ENCODE data around the gene CD1E. TPM values are rescaled to one million over a fixed set of nuclear protein-coding genes. Genes with fewer than 3 reads are reported as not detected.

CD1E gene
- total RNA-seq, 1 donor from 2014 or later, result 2.6 TPM

DNA sequence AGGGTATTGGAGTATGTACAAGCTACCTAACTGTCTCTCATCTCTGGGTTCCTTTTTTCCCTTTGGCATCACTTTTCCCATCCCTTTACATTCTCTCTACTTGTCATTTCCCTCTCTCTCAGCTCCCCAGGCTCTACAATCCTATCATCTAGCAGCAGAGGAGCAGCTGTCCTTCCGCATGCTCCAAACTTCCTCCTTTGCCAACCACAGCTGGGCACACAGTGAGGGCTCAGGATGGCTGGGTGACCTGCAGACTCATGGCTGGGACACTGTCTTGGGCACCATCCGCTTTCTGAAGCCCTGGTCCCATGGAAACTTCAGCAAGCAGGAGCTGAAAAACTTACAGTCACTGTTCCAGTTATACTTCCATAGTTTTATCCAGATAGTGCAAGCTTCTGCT is 561 bp downstream of the CD1E start:
- no peak overlapping the region for H3K4me3 ChIP-seq
- intact Hi-C loops (cut with DNase I), result no loop called here
- H3K27ac ChIP-seq, result no peak overlapping the region
- TF ChIP-seq, protein P1, sequence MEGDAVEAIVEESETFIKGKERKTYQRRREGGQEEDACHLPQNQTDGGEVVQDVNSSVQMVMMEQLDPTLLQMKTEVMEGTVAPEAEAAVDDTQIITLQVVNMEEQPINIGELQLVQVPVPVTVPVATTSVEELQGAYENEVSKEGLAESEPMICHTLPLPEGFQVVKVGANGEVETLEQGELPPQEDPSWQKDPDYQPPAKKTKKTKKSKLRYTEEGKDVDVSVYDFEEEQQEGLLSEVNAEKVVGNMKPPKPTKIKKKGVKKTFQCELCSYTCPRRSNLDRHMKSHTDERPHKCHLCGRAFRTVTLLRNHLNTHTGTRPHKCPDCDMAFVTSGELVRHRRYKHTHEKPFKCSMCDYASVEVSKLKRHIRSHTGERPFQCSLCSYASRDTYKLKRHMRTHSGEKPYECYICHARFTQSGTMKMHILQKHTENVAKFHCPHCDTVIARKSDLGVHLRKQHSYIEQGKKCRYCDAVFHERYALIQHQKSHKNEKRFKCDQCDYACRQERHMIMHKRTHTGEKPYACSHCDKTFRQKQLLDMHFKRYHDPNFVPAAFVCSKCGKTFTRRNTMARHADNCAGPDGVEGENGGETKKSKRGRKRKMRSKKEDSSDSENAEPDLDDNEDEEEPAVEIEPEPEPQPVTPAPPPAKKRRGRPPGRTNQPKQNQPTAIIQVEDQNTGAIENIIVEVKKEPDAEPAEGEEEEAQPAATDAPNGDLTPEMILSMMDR (IDR thresholded peaks at IDR 0.05), result no peak
- H3K36me3 ChIP-seq, result no peaks in the 10 kb centered on the region
- no peaks in the 10 kb centered on the region for H3K9me3 ChIP-seq
- DNase-seq (no peak), ATAC-seq (peak in 1 of 2 donors; percentile 67)
- H3K4me1 ChIP-seq, result no peaks in the 10 kb centered on the region
- H3K27me3 ChIP-seq (ENCODE audit: low read depth), result no peaks in the 10 kb centered on the region

GRCh38 chr1:158355773-158356285 is 2.1 kb downstream of the CD1E start:
- no peaks in the 10 kb centered on the region for H3K9me3 ChIP-seq
- H3K4me1 ChIP-seq, result no peaks in the 10 kb centered on the region
- intact Hi-C loops (cut with DNase I), result no loop called here
- no peak overlapping the region for H3K4me3 ChIP-seq
- ATAC-seq (no peak), DNase-seq (no peak)
- no peak overlapping the region for H3K27ac ChIP-seq
- H3K27me3 ChIP-seq (ENCODE audit: low read depth), result no peaks in the 10 kb centered on the region
- TF ChIP-seq, protein P1 (IDR thresholded peaks at IDR 0.05), result no peak
- no peaks in the 10 kb centered on the region for H3K36me3 ChIP-seq

- TF ChIP-seq, protein P1 (IDR thresholded peaks at IDR 0.05), result no peak
- Histone ChIP-seq H3K36me3 (no peaks in the 10 kb centered on the region), H3K4me1 (no peaks in the 10 kb centered on the region), H3K27ac (no peak overlapping the region), H3K27me3 (ENCODE audit: low read depth) (no peaks in the 10 kb centered on the region), H3K4me3 (no peak overlapping the region), H3K9me3 (no peaks in the 10 kb centered on the region)
- intact Hi-C loops (cut with DNase I), result no loop called here
- ATAC-seq, result no peak
- no peak for DNase-seq
Observed at GRCh38 chr1:158356616-158357015, 2.9 kb downstream of the CD1E start.

- Histone ChIP-seq H3K27ac (no peak overlapping the region), H3K36me3 (no peaks in the 10 kb centered on the region), H3K27me3 (ENCODE audit: low read depth) (no peaks in the 10 kb centered on the region), H3K4me3 (no peak overlapping the region), H3K9me3 (no peaks in the 10 kb centered on the region), H3K4me1 (no peaks in the 10 kb centered on the region)
- ATAC-seq, result no peak
- TF ChIP-seq, protein P1 (IDR thresholded peaks at IDR 0.05), result no peak
- DNase-seq, result no peak
- intact Hi-C loops (cut with DNase I), result no loop called here
Observed at GRCh38 chr1:158357441-158357840, 3.7 kb downstream of the CD1E start.

GRCh38 chr1:158362482-158362881 is 8.8 kb downstream of the CD1E start:
- Histone ChIP-seq H3K4me1 (no peaks in the 10 kb centered on the region), H3K4me3 (no peak overlapping the region), H3K27ac (no peak overlapping the region), H3K36me3 (no peaks in the 10 kb centered on the region), H3K27me3 (ENCODE audit: low read depth) (no peaks in the 10 kb centered on the region), H3K9me3 (no peaks in the 10 kb centered on the region)
- TF ChIP-seq, protein P1 (IDR thresholded peaks at IDR 0.05), result no peak
- no peak for DNase-seq
- ATAC-seq, result no peak
- intact Hi-C loops (cut with DNase I), result no loop called here

DNA sequence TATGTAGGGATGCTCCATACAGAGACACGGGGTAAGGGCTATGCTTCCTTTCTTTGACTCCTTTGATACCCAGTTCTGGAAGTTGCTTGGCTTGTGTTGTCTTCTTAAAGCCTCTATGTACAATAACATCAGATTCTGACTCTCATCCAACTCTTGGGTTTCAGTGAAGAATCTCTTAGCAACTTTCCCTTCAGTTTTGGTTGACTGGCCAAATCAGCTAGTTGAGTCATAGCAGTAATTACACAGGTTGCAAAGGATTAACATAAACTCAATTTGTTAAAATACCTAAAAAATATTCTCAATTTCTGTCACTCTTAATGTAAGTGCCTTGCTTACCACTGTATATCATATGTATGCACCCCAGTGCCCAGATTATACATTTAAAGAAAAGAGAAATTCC is 9.2 kb downstream of the CD1E start:
- Histone ChIP-seq H3K4me1 (no peaks in the 10 kb centered on the region), H3K27me3 (ENCODE audit: low read depth) (no peaks in the 10 kb centered on the region), H3K4me3 (no peak overlapping the region), H3K9me3 (no peaks in the 10 kb centered on the region), H3K27ac (no peak overlapping the region), H3K36me3 (no peaks in the 10 kb centered on the region)
- intact Hi-C loops (cut with DNase I), result no loop called here
- ATAC-seq (no peak), DNase-seq (no peak)
- TF ChIP-seq, protein P1 (IDR thresholded peaks at IDR 0.05), result no peak

Measured in lower lobe of right lung (tissue), 2 donors.